Erythroblast (primary cell): ENCODE measurements around the gene OR2T8.

Source experiments
- DNase-seq, 2 experiments: peaks; one replicate each; lab custom pipeline; 2025; lab: John Stamatoyannopoulos, UW
- GATA1 ChIP-seq: IDR thresholded peaks from 2 replicates; pipeline ENCODE4 v1.6.1; 2011; ENCODE audit warnings: low read depth, mild to moderate bottlenecking, control low read depth, low read length, moderate library complexity
- POLR2A ChIP-seq: IDR thresholded peaks from 2 replicates; pipeline ENCODE4 v1.6.1; 2011; ENCODE audit warnings: mild to moderate bottlenecking, low read length

The OR2T8 gene

GRCh38 chr1:247919952-247920351 is at the start of gene OR2T8:
TSS of gene OR2T8 (plus strand) at chr1:247920252. CDS start at chr1:247921018, 766 bp downstream.
- TF ChIP-seq POLR2A, result no peak
- TF ChIP-seq GATA1, result no peak
- DNase-seq, result no peak

- no peak for DNase-seq
- TF ChIP-seq GATA1 (no peak), POLR2A (no peak)
These were observed 36.7 kb upstream of the OR2T8 start for GRCh38 chr1:247883346-247883745.

GRCh38 chr1:247884797-247885413 is 35.1 kb upstream of the OR2T8 start:
- no peak for TF ChIP-seq GATA1
- peak; percentile 11 to 40 for DNase-seq

- TF ChIP-seq GATA1 (no peak), POLR2A (no peak)
- DNase-seq, result no peak
These were observed 24.9 kb upstream of the OR2T8 start, which contains the start of gene OR2W3 for GRCh38 chr1:247895163-247895637. TSS of gene OR2W3 (plus strand) at chr1:247895587. CDS start at chr1:247895587, 0 bp downstream.

- no peak for TF ChIP-seq POLR2A
- no peak for TF ChIP-seq GATA1
- no peak for DNase-seq
These were observed 24.1 kb upstream of the OR2T8 start for GRCh38 chr1:247895976-247896375.

GRCh38 chr1:247904122-247904521 is 15.9 kb upstream of the OR2T8 start:
- TF ChIP-seq POLR2A (no peak), GATA1 (no peak)
- DNase-seq, result peak in 1 of 2 experiments; percentile 31

- no peak for TF ChIP-seq POLR2A
- TF ChIP-seq GATA1, result no peak
- DNase-seq, result peak; percentile 20 to 26
These were observed 14.9 kb upstream of the OR2T8 start for GRCh38 chr1:247905181-247905580.

- peak; percentile 50 to 57 for DNase-seq
- TF ChIP-seq GATA1, result no peak
- no peak for TF ChIP-seq POLR2A
These were observed 14.0 kb upstream of the OR2T8 start for GRCh38 chr1:247905910-247906503.

- peak; percentile 88 to 92 for DNase-seq
These were observed 13.5 kb upstream of the OR2T8 start for GRCh38 chr1:247906504-247907047.

GRCh38 chr1:247908766-247909165 is 11.3 kb upstream of the OR2T8 start:
- no peak for TF ChIP-seq GATA1
- DNase-seq, result no peak

More at GRCh38 chr1:247906504-247907047, 13.5 kb upstream of the OR2T8 start:
- TF ChIP-seq POLR2A, result no peak
- TF ChIP-seq GATA1, result no peak

GRCh38 chr1:247913786-247914185 is 6.3 kb upstream of the OR2T8 start:
- DNase-seq, result no peak

GRCh38 chr1:247914941-247915662 is 5.0 kb upstream of the OR2T8 start:
- DNase-seq, result no peak
- no peak for TF ChIP-seq GATA1
- no peak for TF ChIP-seq POLR2A

More at GRCh38 chr1:247913786-247914185, 6.3 kb upstream of the OR2T8 start:
- TF ChIP-seq GATA1 (no peak), POLR2A (no peak)

- TF ChIP-seq GATA1 (no peak), POLR2A (no peak)
- DNase-seq, result no peak
These were observed 3.9 kb downstream of the OR2T8 start for GRCh38 chr1:247923941-247924340.

- no peak for DNase-seq
- TF ChIP-seq POLR2A (no peak), GATA1 (no peak)
These were observed 4.8 kb downstream of the OR2T8 start, which contains the start of gene OR2AJ1 for GRCh38 chr1:247924868-247925267. TSS of gene OR2AJ1 (plus strand) at chr1:247924889. CDS start at chr1:247933769, 8,880 bp downstream.
